Adipose tissue (tissue), 3 donors: Measurements from ENCODE around the gene KLHDC8B. TPM values are rescaled to one million over a fixed set of nuclear protein-coding genes. Genes with fewer than 3 reads are reported as not detected.

Experiments
- H3K27ac ChIP-seq: one replicate; pipeline ENCODE4 v1.5.1; 2013; ENCODE audit warnings: low read depth, low read length
- WGBS, 3 donors: extraction: QIAGEN DNeasy Blood & Tissue Kit; methylation state at CpG; one replicate each; pipeline ENCODE4 v1.1.7; 2013; 5-methylcytosine and 5-hydroxymethylcytosine counted together
- polyA plus RNA-seq, 3 donors: library from polyadenylated mRNA; stranded (reverse); fragments of 200-250 nt; gene quantifications; one replicate each; pipeline ENCODE4 v1.2.3, GENCODE V29; 2013
- donor health status: healthy with polysubstance abuse.
- donor health status: Bipolar disorder and iron deficiency.
- donor health status: healthy.

The KLHDC8B gene
- polyA plus RNA-seq, 3 donors, result 32.3 to 73.4 (median 43.5) TPM

DNA sequence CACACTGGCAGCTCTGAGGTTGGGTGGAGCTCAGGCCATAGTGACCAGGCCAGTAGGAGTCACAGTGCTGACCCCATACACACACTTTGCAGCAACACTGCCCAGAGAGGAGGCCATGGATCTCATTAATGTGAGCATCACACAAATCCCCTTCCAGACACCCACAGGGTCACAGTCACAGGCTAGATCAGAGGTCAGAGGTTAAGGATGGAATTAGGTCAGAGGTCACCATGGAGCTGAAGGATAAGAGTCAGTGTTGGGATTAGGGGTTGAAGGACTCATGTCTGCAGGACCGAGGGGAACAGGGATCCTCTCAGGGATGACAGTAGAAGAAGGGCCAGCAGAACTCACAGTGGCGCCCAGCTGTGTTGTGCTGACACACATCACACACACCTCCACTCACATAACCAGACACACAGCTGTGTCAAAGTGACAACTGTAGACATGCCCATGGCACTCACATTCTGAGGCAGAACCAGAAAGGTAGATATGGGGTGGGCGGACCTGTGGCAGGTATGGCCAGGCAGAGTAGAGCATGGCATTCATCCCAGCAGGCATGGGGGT is 18.0 kb upstream of the KLHDC8B start:
- no peak overlapping the region for H3K27ac ChIP-seq
- 86 to 88% (median 88%) methylated on average over 3 of the region's 3 CpGs for WGBS, 3 donors

DNA sequence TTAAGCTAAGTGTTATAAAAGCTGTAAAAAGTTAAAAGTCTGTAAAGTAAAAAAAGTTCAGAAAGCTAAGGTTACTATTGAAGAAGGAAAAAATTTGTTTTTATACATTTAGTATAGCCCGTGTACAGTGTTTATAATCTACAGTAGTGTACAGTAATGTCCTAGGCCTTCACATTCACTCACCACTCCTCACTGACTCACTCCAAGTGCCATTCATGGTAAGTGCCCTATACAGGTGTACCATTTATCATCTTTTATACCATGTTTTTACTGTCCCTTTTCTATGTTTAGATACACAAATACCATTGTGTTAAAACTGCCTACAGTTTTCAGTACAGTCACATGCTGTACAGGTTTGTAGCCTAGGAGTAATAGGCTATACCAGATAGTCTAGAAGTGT is 14.1 kb upstream of the KLHDC8B start:
- H3K27ac ChIP-seq, result no peak overlapping the region
- 56 to 79% (median 75%) methylated on average over 1 of the region's 1 CpG for WGBS, 3 donors

DNA sequence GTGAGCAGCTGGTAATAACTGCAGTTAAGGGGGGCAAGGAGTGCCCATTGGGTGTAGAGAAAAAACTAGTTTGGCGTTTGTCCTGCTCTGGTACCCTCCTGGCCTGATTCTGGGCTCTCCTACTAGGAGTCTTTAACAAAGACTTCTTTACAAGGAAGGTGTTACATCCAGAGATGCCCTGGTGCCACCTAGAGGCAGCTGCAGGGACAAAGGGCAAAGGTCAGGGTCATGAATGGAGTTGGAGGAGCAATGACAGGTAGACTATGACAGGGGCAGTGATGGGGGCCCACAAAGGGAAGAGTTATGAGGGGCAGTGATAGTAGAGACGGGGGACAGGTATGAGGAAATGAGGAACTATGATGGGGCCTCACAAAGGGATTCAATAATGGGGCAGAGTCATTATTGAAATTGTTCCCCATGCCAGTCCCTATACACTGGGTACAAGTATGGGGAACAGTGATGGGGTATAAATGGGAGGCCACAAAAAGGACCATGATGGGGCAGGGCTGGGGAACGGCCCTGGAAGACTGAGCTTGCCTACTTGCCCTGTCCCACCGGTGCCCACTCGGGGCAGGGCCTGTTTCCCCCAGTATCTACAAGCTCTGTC is 13.2 kb upstream of the KLHDC8B start:
- WGBS, 3 donors, result 56 to 69% (median 66%) methylated on average over 5 of the region's 5 CpGs

DNA sequence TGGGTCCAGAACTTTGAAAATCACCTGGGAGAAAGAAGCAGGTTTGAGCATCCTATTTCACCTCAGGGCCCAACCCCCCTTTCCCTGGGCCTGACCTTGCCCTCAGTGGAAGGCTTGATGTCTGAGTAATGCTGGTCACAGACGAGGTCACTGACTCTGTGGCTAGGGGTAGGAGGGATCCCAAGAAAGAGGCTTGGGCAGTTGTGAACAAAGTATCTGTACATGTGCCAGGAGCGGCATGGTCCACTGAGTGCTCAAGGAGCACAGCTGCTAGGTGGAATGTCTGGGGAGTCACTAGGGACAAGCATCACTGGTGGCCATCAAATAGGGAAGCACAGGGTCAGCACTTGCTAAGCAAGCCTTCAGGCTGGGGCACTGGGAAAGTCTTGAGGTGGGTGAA is 12.6 kb upstream of the KLHDC8B start:
- 72 to 76% (median 76%) methylated on average over 2 of the region's 2 CpGs for WGBS, 3 donors
- H3K27ac ChIP-seq, result no peak overlapping the region

More for the DNA sequence above, 13.2 kb upstream of the KLHDC8B start:
- H3K27ac ChIP-seq, result no peak overlapping the region

DNA sequence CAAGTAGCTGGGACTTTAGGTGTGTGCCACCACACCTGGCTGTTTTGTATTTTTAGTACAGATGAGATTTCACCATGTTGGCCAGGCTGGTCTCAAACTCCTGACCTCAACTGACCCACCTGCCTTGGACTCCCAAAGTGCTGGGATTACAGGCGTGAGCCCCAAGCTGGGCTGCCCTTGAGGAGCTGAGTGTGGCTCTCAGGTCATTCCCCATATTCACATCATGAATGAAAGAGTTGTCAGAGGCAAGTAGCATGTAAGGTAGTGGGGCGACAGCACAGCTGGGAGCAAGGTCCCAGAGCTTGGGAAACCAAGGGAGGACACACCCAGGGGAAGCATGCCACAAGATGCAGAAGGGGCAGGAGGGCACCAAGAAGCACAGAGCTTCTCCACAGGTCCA is 10.2 kb upstream of the KLHDC8B start:
- H3K27ac ChIP-seq, result no peak overlapping the region
- 96 to 98% (median 98%) methylated on average over 2 of the region's 2 CpGs for WGBS, 3 donors

DNA sequence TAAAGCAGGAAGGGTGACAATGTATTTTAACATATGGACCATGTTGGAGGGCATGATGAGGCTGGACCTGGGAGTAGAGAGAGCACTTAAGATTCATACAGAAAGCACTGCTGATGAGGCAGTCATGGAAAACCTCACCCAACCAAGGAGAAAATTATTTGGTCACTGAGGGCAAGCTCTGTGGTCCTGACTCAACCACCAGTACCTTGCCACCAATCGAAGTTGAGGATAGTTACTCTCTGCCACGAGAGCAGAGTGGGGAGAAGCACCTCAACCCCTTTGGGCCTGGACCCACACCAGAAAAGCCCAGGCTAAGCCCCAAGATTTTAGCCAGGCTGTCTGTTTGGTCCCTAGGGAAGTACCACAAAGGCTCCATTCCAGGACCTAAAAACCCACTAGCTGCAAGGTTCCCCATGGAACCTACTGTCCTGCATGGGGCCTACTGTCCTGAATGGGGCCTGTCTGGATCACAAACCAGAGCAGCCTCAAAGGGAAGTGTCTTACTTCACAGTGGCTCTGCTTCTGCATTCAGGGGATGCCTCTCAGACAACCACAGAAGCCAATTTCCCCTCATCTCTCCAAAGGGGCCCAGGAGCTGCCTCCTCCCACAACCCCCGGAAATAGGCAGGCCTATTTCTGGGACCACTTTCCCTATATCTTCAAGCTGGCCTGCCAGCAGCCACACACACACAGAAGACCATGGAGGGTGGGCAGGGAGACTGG is 9.4 kb upstream of the KLHDC8B start:
- 60 to 89% (median 69%) methylated on average over 3 of the region's 3 CpGs for WGBS, 3 donors
- no peak overlapping the region for H3K27ac ChIP-seq

DNA sequence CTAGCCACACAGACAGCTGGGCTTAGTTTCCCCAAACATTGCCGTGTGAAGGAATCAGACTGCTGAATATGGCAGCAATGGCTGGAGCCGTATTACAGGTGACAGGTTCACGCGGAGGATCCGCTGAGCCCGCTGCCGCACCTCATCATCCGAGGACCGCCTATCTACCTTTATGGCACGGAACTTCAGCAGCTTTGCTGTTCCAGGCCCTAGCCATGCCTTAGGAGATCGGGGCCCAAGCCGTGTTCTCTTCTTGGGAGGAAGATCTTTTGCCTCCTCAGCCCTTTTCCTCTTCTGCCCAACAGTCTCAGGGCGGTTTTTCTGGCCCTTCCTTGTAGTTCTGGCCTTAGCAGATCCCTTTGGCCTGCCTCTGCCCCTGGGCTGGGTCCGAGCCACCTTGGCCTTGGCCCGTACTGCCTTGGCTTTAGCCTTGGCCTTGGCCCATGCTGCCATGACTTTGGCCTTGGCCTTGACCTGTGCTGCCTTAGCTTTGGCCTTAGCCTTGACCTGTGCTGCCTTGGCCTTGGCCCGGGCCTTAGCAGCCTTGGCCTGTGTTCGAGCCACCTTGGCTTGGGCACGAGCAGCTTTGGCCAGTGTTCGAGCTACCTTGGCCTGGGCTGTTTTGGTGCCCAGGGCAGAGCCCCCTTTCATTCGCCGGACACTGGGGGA is 8.5 kb upstream of the KLHDC8B start:
- no peak overlapping the region for H3K27ac ChIP-seq
- whole genome bisulfite sequencing, 3 donors, result 92 to 94% (median 93%) methylated on average over 21 of the region's 21 CpGs

DNA sequence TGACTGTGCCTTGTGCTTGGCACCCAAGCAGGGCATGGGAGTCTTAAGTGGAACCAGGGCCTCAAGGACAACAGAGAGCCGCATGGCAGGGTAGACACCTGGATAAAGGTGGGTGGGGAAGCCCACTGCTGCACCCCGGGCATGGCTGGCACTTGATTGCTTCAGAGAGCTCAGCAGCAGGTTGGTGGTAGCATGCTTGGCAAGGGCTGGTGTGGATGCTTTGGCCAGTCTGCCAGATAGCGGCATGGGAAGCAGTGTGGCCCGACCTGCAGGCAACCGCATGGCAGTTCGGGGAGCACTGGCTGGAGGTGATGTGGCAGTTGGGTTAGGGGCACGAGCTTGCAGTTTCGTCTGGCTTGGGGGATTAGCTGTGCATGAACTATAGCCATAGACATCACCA is 7.8 kb upstream of the KLHDC8B start:
- H3K27ac ChIP-seq, result no peak overlapping the region
- WGBS, 3 donors, result 91 to 92% (median 92%) methylated on average over 8 of the region's 8 CpGs

DNA sequence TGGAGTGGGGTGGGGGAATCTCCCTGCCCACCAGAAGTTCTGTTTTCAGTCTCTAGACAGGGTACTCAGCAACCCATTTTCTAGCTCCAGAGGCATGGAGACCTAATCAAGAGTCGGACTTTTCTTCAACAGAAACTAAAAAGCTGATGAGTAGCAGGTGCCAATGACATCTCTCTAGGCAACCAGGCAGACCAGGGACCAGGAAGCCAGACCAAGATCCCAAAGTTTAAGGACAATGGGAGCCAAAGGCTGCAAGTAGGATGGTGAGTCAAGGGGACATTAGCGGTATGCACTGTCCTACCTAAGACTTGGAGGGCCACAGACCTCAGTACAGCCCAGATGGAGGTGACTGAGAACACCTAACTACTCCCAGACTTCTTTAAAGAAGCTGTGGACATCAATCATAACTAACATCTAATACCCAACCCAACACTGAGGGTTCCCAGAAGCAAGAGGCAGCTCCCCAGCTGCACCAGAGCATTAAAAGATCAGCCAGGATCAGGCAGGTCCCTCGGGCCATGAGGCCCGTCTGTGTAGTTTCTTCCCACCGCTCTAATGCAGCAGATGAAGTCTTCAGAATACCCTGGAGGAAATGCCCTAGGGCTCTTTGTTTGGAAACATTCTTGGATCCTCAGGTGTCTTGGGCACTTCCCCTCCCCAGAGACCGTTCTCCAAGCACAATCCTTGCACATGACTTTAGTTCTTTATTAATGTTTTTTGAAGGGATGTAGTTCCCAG is 6.2 kb upstream of the KLHDC8B start:
- WGBS, 3 donors, result 22 to 47% (median 41%) methylated on average over 6 of the region's 6 CpGs

DNA sequence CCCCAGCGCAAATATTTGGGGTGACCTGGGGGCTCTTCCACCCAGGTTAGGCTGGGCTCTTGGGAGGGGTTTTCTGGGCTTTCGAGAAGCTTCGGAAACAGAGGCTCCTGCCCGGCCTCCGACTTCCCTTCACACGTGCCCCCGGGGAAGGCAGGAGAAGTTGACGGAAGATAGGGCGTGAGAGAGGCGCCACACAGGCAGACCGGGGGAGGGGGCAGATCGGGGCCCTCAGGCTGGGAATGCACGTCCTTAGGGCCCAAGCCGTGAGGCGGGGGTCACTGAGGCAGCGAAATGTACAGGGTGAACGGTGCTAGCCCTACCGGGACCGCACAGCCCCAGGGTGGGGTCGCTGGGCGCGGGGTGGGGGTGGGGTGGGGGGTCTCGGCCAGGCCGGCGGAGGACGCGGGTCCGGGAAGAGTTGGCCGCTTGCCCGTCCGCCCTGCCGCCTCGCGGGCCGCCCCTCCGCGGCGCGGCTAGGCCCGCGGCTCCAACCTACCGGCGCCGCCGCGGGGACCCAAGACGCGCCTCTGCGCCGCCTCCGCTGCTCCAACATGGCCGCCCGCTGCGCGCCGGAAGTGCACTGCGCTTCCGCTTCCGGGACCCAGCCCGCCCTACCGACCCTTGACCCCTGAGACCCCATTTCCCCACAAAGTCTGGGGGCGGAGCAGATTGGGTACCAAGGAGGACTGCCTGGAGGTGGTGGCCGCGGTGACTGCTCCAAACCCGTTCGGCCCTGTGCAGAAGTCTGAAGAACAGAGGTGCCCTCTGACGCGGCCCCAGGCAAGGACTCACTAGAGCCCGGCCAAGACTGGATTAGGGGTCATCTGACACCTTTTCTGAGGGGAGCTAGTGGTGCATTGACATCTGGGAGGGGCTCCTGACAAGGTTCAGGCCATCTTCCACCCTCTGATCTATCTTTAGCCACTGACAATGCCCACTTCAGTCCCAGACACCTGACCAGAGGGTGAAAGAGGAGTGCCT is 5.3 kb upstream of the KLHDC8B start, which contains the start of gene CCDC71:
Gene CCDC71 (minus strand): TSS at position 561 of the 981 bp plus-strand sequence. CDS start 2,123 bp downstream, outside the sequence.
- WGBS, 3 donors, result 4 to 5% (median 4%) methylated on average over 58 to 69 of the region's 69 CpGs
- H3K27ac ChIP-seq, result no peak within 1 kb of the TSS

More for the DNA sequence above, 6.2 kb upstream of the KLHDC8B start:
- no peak overlapping the region for H3K27ac ChIP-seq

DNA sequence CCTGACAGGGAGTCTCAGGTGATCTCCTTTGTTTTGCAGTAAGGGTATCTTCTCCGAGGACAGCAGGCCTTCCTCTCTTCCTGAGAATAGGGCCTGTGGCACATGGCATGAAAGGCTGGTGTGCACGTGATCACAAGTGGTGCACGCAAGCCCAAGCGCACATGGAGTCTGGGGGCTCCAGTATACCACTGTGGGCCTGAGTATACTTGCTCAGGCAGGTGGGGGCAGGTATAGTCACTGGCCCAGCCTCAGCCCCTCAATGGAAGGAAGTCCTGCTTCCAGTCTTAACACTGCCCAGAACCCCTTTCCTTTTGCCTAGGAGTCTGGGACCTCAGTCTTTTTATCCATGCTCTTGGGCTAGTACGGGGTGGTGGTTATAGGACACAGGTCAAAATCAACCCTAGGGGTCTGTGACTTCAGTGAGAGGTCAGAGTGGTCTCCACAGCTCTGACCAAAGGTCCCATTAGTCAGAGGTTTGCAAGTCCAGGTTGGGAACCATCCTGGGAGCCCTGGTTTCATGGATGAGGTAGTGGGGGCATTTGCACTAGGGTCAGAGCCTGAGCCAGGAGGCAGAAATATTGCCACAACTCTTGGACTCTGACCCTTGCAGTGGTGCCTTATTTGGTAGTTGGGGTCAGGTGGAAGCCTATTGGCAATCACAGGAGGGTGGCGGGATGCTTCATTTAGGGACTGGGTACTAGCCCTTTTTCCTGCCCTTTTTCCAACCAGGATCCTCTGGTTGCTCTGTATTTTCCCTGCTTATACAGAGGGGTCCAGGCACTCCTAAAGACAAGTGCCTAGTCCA is 4.4 kb upstream of the KLHDC8B start:
- WGBS, 3 donors, result 86 to 91% (median 88%) methylated on average over 6 of the region's 6 CpGs
- no peak overlapping the region for H3K27ac ChIP-seq

DNA sequence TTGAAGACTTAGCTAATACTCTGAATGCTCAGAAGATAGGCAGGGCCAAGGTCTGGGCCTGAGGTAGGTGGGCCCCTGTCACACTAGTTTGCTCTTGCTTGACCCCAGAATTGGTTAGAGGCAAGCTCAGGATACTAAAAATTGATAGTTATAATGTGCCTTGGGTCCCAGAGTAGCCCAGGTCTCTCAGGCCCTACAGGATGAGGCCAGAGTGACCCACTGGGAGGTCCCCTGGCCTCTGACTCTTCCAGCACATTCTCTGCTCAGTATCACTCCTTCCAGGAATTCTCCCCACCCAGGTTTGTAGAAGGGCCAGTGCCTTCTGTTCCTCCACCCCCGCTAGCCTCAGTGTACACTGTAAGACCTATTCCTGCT is 667 bp upstream of the KLHDC8B start:
- H3K27ac ChIP-seq, result no peak overlapping the region
- 0 to 13% (median 8%) methylated on average over 1 of the region's 1 CpG for WGBS, 3 donors

DNA sequence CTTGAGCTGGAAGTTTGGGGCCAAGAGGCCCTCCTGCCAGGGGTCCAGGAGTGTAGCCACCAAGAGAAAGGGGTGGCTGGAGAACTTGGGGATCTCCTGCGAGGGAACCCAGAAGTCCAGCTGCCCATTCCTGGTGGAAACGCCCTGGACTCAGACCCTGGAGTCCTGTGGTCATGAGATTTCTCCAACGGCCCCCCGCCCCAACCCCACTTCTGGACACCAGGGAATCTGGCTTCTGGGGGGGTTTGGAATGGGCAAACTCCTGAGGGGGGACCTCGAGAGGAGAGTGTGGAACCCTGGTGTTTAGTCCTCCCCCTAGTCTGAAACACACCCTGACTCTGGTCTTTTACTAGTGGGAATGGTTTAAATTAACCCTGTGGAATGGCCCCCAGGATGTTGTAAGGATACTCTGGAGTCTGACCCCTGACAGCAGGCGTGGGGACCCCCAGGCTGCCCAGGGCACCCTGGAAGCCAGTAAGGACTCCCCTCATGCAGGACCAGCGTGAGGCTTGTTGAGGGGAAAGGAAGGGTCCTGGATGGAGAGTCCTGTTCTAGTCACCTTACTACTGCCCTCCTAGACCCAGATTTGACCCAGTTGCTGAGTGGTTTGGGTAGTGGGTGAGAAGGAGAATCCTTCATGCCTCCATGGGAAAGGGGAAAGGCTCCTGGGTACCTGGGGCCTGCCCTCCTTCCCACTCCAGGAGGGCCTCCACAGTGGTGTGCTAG is 540 bp downstream of the KLHDC8B start:
- H3K27ac ChIP-seq, result no peak overlapping the region
- 16 to 30% (median 21%) methylated on average over 7 of the region's 7 CpGs for WGBS, 3 donors

DNA sequence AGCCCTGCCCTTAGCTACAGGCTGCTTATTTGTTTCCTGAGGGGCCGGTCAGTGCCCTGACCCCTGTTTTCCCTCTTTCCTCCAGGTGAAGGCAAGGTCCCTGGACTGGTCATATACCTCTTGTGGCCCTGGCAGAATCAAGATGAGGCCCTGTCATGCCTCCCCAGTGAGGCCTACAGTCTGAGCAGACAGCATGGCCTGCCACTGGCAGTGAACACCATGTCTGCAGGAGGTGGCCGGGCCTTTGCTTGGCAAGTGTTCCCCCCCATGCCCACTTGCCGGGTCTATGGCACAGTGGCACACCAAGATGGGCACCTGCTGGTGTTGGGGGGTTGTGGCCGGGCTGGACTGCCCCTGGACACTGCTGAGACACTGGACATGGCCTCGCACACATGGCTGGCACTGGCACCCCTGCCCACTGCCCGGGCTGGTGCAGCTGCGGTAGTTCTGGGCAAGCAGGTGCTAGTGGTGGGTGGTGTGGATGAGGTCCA is 1.2 kb downstream of the KLHDC8B start:
- no peak overlapping the region for H3K27ac ChIP-seq
- 49 to 71% (median 55%) methylated on average over 7 of the region's 7 CpGs for WGBS, 3 donors

DNA sequence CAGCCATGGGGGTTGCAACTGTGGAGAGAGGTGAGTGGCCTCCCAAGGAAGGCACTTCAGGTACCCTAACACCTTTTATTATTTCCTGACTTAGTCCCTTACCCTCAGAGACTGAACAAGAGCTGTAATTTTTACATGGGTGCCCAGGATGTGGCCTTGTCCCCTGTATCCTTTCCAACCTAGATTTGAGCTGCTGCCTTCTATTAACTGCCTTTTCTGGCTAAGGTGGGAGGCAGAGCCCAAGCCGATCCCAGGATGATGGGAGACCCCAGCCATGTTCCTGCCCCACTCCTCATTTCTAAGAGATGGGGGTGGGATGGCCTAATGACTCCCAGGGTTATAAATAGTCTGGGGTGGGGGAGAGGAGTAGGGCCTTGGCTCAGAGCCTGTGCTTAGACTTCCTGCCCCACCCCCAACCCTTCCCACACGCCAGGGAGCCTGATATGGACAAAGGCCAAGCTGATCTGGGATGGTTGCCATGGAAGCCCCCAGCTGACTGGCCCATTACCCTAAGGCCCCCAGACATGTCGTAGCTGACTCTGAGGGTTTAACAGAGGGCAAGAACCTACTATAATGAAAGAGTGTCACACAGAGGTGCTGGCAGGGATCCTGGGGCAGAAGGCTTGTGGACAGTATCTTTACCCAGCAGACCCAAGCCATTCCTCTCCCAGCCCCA is 1.9 kb downstream of the KLHDC8B start:
- 26 to 37% (median 28%) methylated on average over 3 of the region's 3 CpGs for WGBS, 3 donors
- H3K27ac ChIP-seq, result no peak overlapping the region
